CD4-positive, alpha-beta memory T cell (primary cell): ENCODE measurements around the gene CDC42BPB. TPM values are rescaled to one million over a fixed set of nuclear protein-coding genes. Genes with fewer than 3 reads are reported as not detected.

ENCODE experiments used
- CTCF ChIA-PET: fragments of 350-600 bp; sonication (Branson Sonifier 250); formaldehyde crosslinking; loops from one replicate; lab custom pipeline; 2021; ENCODE audit warnings: inconsistent platforms; ENCODE audit not compliant: partially characterized antibody; lab: Charles Lee
- POLR2A ChIA-PET: fragments of 350-600 bp; sonication (Branson Sonifier 250); formaldehyde crosslinking; loops from one replicate; lab custom pipeline; 2021; ENCODE audit not compliant: partially characterized antibody; lab: Charles Lee
- DNase-seq, 5 donors: peaks; one replicate each; pipeline versions ENCODE4 v3.0.0 to v3.0.0-alpha.2; 2020 to 2022; ENCODE audit warnings: mixed read lengths in 1 of 5
- H3K27ac ChIP-seq: one replicate; pipeline ENCODE4 v1.7.0; 2013; ENCODE audit warnings: low read depth, low read length
- H3K27me3 ChIP-seq: 2 replicates; pipeline ENCODE4 v1.7.0; 2013; ENCODE audit warnings: mild to moderate bottlenecking, low read length, moderate library complexity; ENCODE audit not compliant: insufficient read depth
- H3K36me3 ChIP-seq: 2 replicates; pipeline ENCODE4 v1.7.0; 2013; ENCODE audit warnings: mild to moderate bottlenecking, low read length, moderate library complexity; ENCODE audit not compliant: insufficient read depth
- H3K4me1 ChIP-seq: 2 replicates; pipeline ENCODE4 v1.7.0; 2013; ENCODE audit warnings: mild to moderate bottlenecking, low read length, moderate library complexity; ENCODE audit not compliant: insufficient read depth
- H3K4me3 ChIP-seq, 2 donors: one replicate each; pipeline ENCODE4 v1.7.0; 2013; ENCODE audit warnings: low read length in 2 of 2, mild to moderate bottlenecking in 1 of 2
- H3K9me3 ChIP-seq, 2 donors: one replicate each; pipeline ENCODE4 v1.7.0; 2013; ENCODE audit warnings: low read length in 2 of 2, control low read depth in 1 of 2; ENCODE audit not compliant: control insufficient read depth in 1 of 2
- H3K27ac Mint-ChIP-seq, 7 donors: one replicate each; pipeline ENCODE4 v1.8.0; 2020 to 2021; ENCODE audit warnings: mixed read lengths in 7 of 7, mild to moderate bottlenecking in 6 of 7, inconsistent platforms in 3 of 7, moderate library complexity in 3 of 7
- H3K27me3 Mint-ChIP-seq, 2 donors: one replicate each; pipeline ENCODE4 v1.8.0; 2020 to 2021; ENCODE audit warnings: mixed read lengths in 2 of 2
- H3K36me3 Mint-ChIP-seq, 2 donors: one replicate each; pipeline ENCODE4 v1.8.0; 2020 to 2021; ENCODE audit warnings: mixed read lengths in 2 of 2, inconsistent platforms in 1 of 2, mild to moderate bottlenecking in 1 of 2
- H3K4me1 Mint-ChIP-seq, 4 donors: one replicate each; pipeline ENCODE4 v1.8.0; 2020 to 2021; ENCODE audit warnings: mixed read lengths in 4 of 4, mild to moderate bottlenecking in 1 of 4
- H3K4me3 Mint-ChIP-seq, 8 donors: one replicate each; pipeline ENCODE4 v1.8.0; 2020 to 2021; ENCODE audit warnings: mixed read lengths in 8 of 8, mild to moderate bottlenecking in 7 of 8, moderate library complexity in 6 of 8, inconsistent platforms in 3 of 8
- H3K9me3 Mint-ChIP-seq, 8 donors: one replicate each; pipeline ENCODE4 v1.8.0; 2020 to 2021; ENCODE audit warnings: mixed read lengths in 8 of 8, mild to moderate bottlenecking in 5 of 8, inconsistent platforms in 3 of 8, moderate library complexity in 1 of 8
- intact Hi-C: fragments of 100-400 bp; cut with micrococcal nuclease; formaldehyde crosslinking; loops from one replicate; pipeline ENCODE4 v1.15.1; 2023
- polyA plus RNA-seq, 2 donors: library from polyadenylated mRNA; unstranded; fragments of 300-500 nt; fragmentation: Illumina TruSeq; gene quantifications; one replicate each; pipeline ENCODE4 v1.2.3, GENCODE V29; 2021
- total RNA-seq, 2 experiments: library from RNA; stranded (reverse); gene quantifications; one replicate each; pipeline ENCODE4 v1.2.3, GENCODE V29; 2021

Gene CDC42BPB
- total and polyA plus RNA-seq, 4 experiments from 2014 or later, result 0.02 to 8.4 (median 4.1) TPM

DNA sequence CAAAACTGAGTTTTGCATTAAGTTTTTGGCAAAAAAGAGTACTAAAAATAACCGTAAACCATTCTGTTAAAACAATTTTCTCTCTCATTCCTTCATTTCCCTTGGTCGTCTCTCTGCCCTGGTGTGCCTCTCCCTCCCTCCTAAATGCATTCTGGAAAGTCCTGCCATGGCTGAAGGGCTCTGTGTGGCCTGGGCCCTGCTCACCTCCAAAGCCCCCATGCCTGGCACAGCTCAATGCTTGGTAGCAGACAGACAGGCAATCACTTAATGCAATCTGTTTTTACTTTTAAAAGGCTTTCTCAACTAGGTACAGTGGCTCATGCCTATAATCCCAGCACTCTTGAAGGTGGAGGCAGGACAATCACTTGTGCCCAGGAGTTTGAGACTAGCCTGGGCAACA, 47.8 kb downstream of the CDC42BPB start:
- intact Hi-C loops, result no loop called here
- no peaks in the 10 kb centered on the region for H3K4me1 ChIP-seq
- no peaks in the 10 kb centered on the region for H3K9me3 ChIP-seq
- ChIA-PET POLR2A (no interaction called here), CTCF (no interaction called here)
- no peak overlapping the region for H3K4me3 ChIP-seq
- Mint-ChIP-seq H3K4me1 (peaks cover 0 to 8% (median 2%) of the 10 kb centered on the region in 4 donors), H3K27me3 (no peaks in the 10 kb centered on the region), H3K9me3 (no peaks in the 10 kb centered on the region), H3K27ac (peak overlapping the region in 1 of 7 donors; percentile 12), H3K36me3 (peaks cover 7 to 10% of the 10 kb centered on the region in 2 donors), H3K4me3 (no peak overlapping the region)
- no peaks in the 10 kb centered on the region for H3K27me3 ChIP-seq
- H3K27ac ChIP-seq, result no peak overlapping the region
- H3K36me3 ChIP-seq, result no peaks in the 10 kb centered on the region
- no peak for DNase-seq

DNA sequence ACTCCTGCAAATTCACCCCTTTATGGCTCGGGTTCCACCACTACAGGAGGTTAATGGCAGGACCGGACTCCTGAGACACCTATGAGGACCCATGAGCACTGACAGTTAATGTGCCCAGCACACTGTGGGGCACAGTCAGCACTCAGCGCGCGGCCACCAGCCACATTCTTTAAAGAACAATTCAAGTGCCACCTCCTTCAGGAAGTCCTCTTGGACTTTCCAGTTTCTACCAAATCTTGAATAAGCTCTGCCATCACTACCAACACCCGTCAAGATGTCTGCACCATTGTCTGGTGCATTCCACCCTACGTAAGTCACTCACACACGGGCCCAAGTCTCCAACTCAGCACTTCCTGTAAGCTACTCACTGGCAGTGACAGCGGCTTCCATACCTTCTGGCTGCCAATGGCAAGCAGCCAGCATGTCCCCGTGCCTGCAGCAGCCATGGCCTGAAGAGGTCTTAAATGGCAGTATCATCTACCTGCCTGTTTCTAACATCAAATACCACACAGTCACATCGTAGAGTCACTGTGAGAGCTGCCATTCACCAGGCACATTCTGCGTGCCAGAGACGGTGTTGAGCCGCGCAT, 48.5 kb downstream of the CDC42BPB start:
- H3K4me1 ChIP-seq, result no peaks in the 10 kb centered on the region
- peaks cover 7 to 10% of the 10 kb centered on the region in 2 donors for H3K36me3 Mint-ChIP-seq
- no peaks in the 10 kb centered on the region for H3K9me3 Mint-ChIP-seq
- H3K4me3 ChIP-seq, result no peak overlapping the region
- ChIA-PET CTCF (no interaction called here), POLR2A (no interaction called here)
- no peaks in the 10 kb centered on the region for H3K36me3 ChIP-seq
- no peak overlapping the region for H3K4me3 Mint-ChIP-seq
- H3K4me1 Mint-ChIP-seq, result peaks cover 0 to 4% (median 0%) of the 10 kb centered on the region in 4 donors
- intact Hi-C loops, result no loop called here
- no peak overlapping the region for H3K27ac ChIP-seq
- no peaks in the 10 kb centered on the region for H3K27me3 Mint-ChIP-seq
- H3K27me3 ChIP-seq, result no peaks in the 10 kb centered on the region
- H3K9me3 ChIP-seq, result no peaks in the 10 kb centered on the region
- peak overlapping the region in 2 of 7 donors; percentile 14 to 19 for H3K27ac Mint-ChIP-seq
- no peak for DNase-seq

DNA sequence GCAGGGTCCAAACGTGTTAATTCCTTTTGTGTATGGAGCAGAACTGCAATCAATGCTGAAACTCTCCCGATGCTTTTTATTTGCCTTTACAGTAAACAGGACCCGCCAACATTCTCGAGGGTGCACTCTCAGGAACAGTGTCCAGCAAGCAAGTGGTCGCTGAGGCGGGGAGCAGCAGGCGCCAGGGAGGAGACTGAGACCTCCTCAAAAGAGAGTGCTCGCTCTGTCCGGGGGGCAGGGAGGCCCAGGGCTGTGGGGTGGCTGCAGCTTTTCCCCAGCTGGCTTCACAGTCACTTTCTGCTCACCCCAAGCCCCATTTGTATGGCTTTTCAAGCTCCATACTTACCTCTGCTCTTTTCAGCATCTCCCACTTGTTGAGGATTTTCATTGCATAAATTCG, 49.2 kb downstream of the CDC42BPB start:
- H3K27me3 Mint-ChIP-seq, result no peaks in the 10 kb centered on the region
- H3K4me3 Mint-ChIP-seq, result no peak overlapping the region
- Histone ChIP-seq H3K36me3 (no peaks in the 10 kb centered on the region), H3K27me3 (no peaks in the 10 kb centered on the region), H3K27ac (no peak overlapping the region), H3K9me3 (no peaks in the 10 kb centered on the region), H3K4me3 (no peak overlapping the region), H3K4me1 (no peaks in the 10 kb centered on the region)
- DNase-seq, result no peak
- H3K27ac Mint-ChIP-seq, result no peak overlapping the region
- intact Hi-C loops, result no loop called here
- peaks cover 0 to 4% (median 0%) of the 10 kb centered on the region in 4 donors for H3K4me1 Mint-ChIP-seq
- ChIA-PET POLR2A (no interaction called here), CTCF (no interaction called here)
- peaks cover 7 to 14% of the 10 kb centered on the region in 2 donors for H3K36me3 Mint-ChIP-seq
- no peaks in the 10 kb centered on the region for H3K9me3 Mint-ChIP-seq

DNA sequence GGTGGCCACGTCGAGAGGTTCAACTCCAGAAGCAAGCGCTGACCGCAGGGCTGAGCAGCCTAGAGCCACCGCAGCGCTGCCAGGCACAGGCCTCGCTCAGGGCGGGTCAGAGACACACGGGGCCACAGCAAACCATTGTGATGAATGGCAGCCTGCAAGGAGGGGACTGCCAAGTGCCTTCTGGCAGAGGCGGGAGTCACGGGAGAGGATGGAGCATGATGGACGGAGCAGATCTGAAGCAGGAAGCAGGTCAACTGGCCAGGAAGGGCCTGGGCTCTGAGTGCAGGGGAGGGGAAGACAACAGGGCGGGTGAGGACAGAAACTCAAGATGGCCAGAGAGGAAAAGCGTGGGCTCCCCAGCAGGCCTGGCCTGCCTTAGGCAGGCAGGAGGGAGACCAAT, 49.8 kb downstream of the CDC42BPB start:
- Mint-ChIP-seq H3K27me3 (no peaks in the 10 kb centered on the region), H3K27ac (no peak overlapping the region), H3K36me3 (peaks cover 7 to 14% of the 10 kb centered on the region in 2 donors), H3K9me3 (no peaks in the 10 kb centered on the region), H3K4me3 (no peak overlapping the region), H3K4me1 (peaks cover 0 to 4% (median 0%) of the 10 kb centered on the region in 4 donors)
- H3K9me3 ChIP-seq, result no peaks in the 10 kb centered on the region
- intact Hi-C loops, result no loop called here
- POLR2A ChIA-PET, result no interaction called here
- no peaks in the 10 kb centered on the region for H3K4me1 ChIP-seq
- no peak overlapping the region for H3K4me3 ChIP-seq
- no peak for DNase-seq
- no peaks in the 10 kb centered on the region for H3K27me3 ChIP-seq
- H3K36me3 ChIP-seq, result no peaks in the 10 kb centered on the region
- CTCF ChIA-PET, result no interaction called here
- no peak overlapping the region for H3K27ac ChIP-seq

DNA sequence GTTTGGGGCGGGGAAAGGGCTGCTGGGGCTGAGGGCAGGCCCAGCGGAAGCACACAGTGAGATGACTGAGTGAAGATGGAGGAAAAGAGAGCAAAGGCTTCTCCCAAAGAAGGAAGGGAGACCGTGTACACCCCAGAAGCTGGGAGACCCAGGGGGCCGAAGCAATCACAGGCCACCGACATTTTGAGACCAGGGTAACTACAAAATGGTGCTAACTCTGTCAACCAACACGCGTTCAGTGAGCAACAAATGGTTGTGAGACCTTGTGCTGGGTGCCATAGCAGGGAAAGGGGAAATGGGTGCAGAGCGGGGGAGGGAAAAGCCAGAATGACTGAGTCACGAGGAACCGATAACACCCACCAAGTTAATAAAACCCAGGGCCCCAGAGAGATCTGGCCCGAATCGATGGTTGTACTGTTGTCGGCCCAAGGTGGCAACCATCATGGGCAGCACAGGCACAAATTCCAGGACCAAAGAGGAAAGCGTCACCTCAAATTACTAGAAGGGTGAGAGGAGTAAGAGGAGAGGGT, 50.3 kb downstream of the CDC42BPB start:
- no peak overlapping the region for H3K27ac ChIP-seq
- peaks cover 0 to 2% (median 0%) of the 10 kb centered on the region in 8 donors for H3K9me3 Mint-ChIP-seq
- peaks cover 0 to 4% (median 0%) of the 10 kb centered on the region in 4 donors for H3K4me1 Mint-ChIP-seq
- intact Hi-C loops, result no loop called here
- H3K36me3 Mint-ChIP-seq, result peaks cover 7 to 14% of the 10 kb centered on the region in 2 donors
- H3K27me3 Mint-ChIP-seq, result no peaks in the 10 kb centered on the region
- no peaks in the 10 kb centered on the region for H3K36me3 ChIP-seq
- H3K9me3 ChIP-seq, result no peaks in the 10 kb centered on the region
- H3K27me3 ChIP-seq, result no peaks in the 10 kb centered on the region
- H3K4me3 ChIP-seq, result no peak overlapping the region
- ChIA-PET CTCF (no interaction called here), POLR2A (no interaction called here)
- no peaks in the 10 kb centered on the region for H3K4me1 ChIP-seq
- DNase-seq, result no peak
- H3K4me3 Mint-ChIP-seq, result peak overlapping the region in 1 of 8 donors; percentile 29
- no peak overlapping the region for H3K27ac Mint-ChIP-seq

DNA sequence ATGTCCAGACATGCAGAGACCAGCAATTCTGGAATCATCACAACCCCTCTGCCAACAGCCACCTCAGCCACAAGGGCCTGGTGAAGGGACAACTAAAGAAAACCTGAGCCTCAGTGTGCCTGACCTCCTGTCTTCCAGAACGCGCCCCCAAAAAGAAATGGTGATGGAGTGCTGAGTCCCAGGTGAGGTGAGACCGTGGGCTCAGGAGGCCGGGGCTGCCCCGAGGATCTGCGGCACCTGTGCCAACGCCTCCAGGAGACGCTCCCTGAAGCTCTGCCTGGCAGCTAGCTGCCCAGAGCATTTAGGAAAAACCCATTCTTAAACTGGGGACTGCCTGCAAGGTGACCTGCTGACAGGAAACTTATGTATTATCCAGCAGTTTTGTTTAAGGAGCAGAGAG, 51.2 kb downstream of the CDC42BPB start:
- ChIA-PET CTCF (no interaction called here), POLR2A (no interaction called here)
- no peaks in the 10 kb centered on the region for H3K27me3 ChIP-seq
- no peak overlapping the region for H3K4me3 Mint-ChIP-seq
- H3K9me3 Mint-ChIP-seq, result peaks cover 0 to 2% (median 0%) of the 10 kb centered on the region in 8 donors
- H3K27ac ChIP-seq, result no peak overlapping the region
- no peaks in the 10 kb centered on the region for H3K9me3 ChIP-seq
- no peaks in the 10 kb centered on the region for H3K36me3 ChIP-seq
- no peak overlapping the region for H3K27ac Mint-ChIP-seq
- peaks cover 7 to 14% of the 10 kb centered on the region in 2 donors for H3K36me3 Mint-ChIP-seq
- no peak for DNase-seq
- H3K4me3 ChIP-seq, result no peak overlapping the region
- no peaks in the 10 kb centered on the region for H3K4me1 ChIP-seq
- H3K27me3 Mint-ChIP-seq, result no peaks in the 10 kb centered on the region
- intact Hi-C loops, result no loop called here
- H3K4me1 Mint-ChIP-seq, result peaks cover 0 to 4% (median 0%) of the 10 kb centered on the region in 4 donors

DNA sequence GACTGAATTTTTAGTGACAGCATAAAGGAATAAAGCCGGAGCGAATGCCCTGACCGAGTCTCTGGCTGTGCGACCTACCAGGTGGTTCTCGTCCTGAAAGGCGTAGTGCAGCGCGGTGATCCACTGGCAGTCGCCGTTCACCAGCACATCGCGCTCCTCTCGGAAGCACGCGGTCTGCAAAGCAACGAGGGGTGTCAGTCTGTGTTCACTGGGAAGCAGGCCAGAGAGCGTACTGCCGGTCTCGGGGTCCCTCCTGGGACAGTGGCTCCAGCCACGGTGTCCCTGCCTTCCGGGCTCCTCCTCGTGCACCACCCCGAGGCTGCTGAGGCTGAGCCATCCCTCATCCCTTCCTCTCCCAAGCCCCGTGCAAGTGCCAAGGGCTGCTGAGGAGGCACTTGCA, 53.5 kb downstream of the CDC42BPB start:
- no peaks in the 10 kb centered on the region for H3K4me1 ChIP-seq
- H3K36me3 ChIP-seq, result no peaks in the 10 kb centered on the region
- no peaks in the 10 kb centered on the region for H3K27me3 ChIP-seq
- no peak overlapping the region for H3K27ac ChIP-seq
- Mint-ChIP-seq H3K27me3 (no peaks in the 10 kb centered on the region), H3K9me3 (peaks cover 0 to 2% (median 0%) of the 10 kb centered on the region in 8 donors), H3K36me3 (peaks cover 7 to 10% of the 10 kb centered on the region in 2 donors), H3K4me1 (peaks cover 0 to 4% (median 0%) of the 10 kb centered on the region in 4 donors), H3K27ac (no peak overlapping the region), H3K4me3 (no peak overlapping the region)
- H3K9me3 ChIP-seq, result no peaks in the 10 kb centered on the region
- H3K4me3 ChIP-seq, result no peak overlapping the region
- DNase-seq, result no peak
- POLR2A ChIA-PET, result no interaction called here
- CTCF ChIA-PET, result no interaction called here
- intact Hi-C loops, result no loop called here
